ENCODE data around the gene CBX2. TPM values are rescaled to one million over a fixed set of nuclear protein-coding genes. Genes with fewer than 3 reads are reported as not detected.

Gene CBX2
- total RNA-seq, 1 donor from 2014 or later = 11.2 TPM

GRCh38 chr17:79821331-79822095 lies 43.6 kb downstream of the CBX2 start:
- peaks cover 10% of the 10 kb centered on the region for H3K4me1 Mint-ChIP-seq (ENCODE audit: low read depth)
- H3K36me3 Mint-ChIP-seq (ENCODE audit: low read depth) = no peaks in the 10 kb centered on the region
- intact Hi-C loops (cut with micrococcal nuclease) = no loop called here
- H3K4me3 Mint-ChIP-seq (ENCODE audit: low read depth) = no peak overlapping the region
- H3K9me3 Mint-ChIP-seq = no peaks in the 10 kb centered on the region
- peaks cover 55% of the 10 kb centered on the region for H3K27me3 Mint-ChIP-seq (ENCODE audit: low read depth)
- no peak overlapping the region for H3K27ac Mint-ChIP-seq
- DNase-seq (ENCODE audit: low spot score) = no peak

- H3K4me3 Mint-ChIP-seq (ENCODE audit: low read depth) = no peak overlapping the region
- DNase-seq (ENCODE audit: low spot score) = no peak
- H3K9me3 Mint-ChIP-seq = no peaks in the 10 kb centered on the region
- peaks cover 16% of the 10 kb centered on the region for H3K4me1 Mint-ChIP-seq (ENCODE audit: low read depth)
- H3K27ac Mint-ChIP-seq = no peak overlapping the region
- H3K27me3 Mint-ChIP-seq (ENCODE audit: low read depth) = peaks cover 44% of the 10 kb centered on the region
- H3K36me3 Mint-ChIP-seq (ENCODE audit: low read depth) = no peaks in the 10 kb centered on the region
- intact Hi-C loops (cut with micrococcal nuclease) = no loop called here
Measured at GRCh38 chr17:79822583-79823124, 44.7 kb downstream of the CBX2 start.

GRCh38 chr17:79824234-79824633 lies 46.3 kb downstream of the CBX2 start:
- Mint-ChIP-seq H3K4me1 (ENCODE audit: low read depth) (peaks cover 26% of the 10 kb centered on the region), H3K27ac (no peak overlapping the region), H3K36me3 (ENCODE audit: low read depth) (no peaks in the 10 kb centered on the region), H3K9me3 (no peaks in the 10 kb centered on the region), H3K4me3 (ENCODE audit: low read depth) (no peak overlapping the region), H3K27me3 (ENCODE audit: low read depth) (peaks cover 31% of the 10 kb centered on the region)
- intact Hi-C loops (cut with micrococcal nuclease) = no loop called here
- DNase-seq (ENCODE audit: low spot score) = no peak

GRCh38 chr17:79824893-79825579 lies 47.1 kb downstream of the CBX2 start:
- no peaks in the 10 kb centered on the region for H3K9me3 Mint-ChIP-seq
- no peak for DNase-seq (ENCODE audit: low spot score)
- H3K4me3 Mint-ChIP-seq (ENCODE audit: low read depth) = no peak overlapping the region
- intact Hi-C loops (cut with micrococcal nuclease) = no loop called here
- no peak overlapping the region for H3K27ac Mint-ChIP-seq
- no peaks in the 10 kb centered on the region for H3K36me3 Mint-ChIP-seq (ENCODE audit: low read depth)
- peaks cover 24% of the 10 kb centered on the region for H3K27me3 Mint-ChIP-seq (ENCODE audit: low read depth)
- H3K4me1 Mint-ChIP-seq (ENCODE audit: low read depth) = peaks cover 26% of the 10 kb centered on the region

- H3K9me3 Mint-ChIP-seq = no peaks in the 10 kb centered on the region
- no peak overlapping the region for H3K4me3 Mint-ChIP-seq (ENCODE audit: low read depth)
- H3K27me3 Mint-ChIP-seq (ENCODE audit: low read depth) = peaks cover 19% of the 10 kb centered on the region
- no peaks in the 10 kb centered on the region for H3K36me3 Mint-ChIP-seq (ENCODE audit: low read depth)
- peaks cover 26% of the 10 kb centered on the region for H3K4me1 Mint-ChIP-seq (ENCODE audit: low read depth)
- H3K27ac Mint-ChIP-seq = no peak overlapping the region
- DNase-seq (ENCODE audit: low spot score) = no peak
- intact Hi-C loops (cut with micrococcal nuclease) = no loop called here
Measured at GRCh38 chr17:79825580-79825921, 47.6 kb downstream of the CBX2 start.

- DNase-seq (ENCODE audit: low spot score) = no peak
- peaks cover 14% of the 10 kb centered on the region for H3K27me3 Mint-ChIP-seq (ENCODE audit: low read depth)
- H3K36me3 Mint-ChIP-seq (ENCODE audit: low read depth) = no peaks in the 10 kb centered on the region
- peaks cover 26% of the 10 kb centered on the region for H3K4me1 Mint-ChIP-seq (ENCODE audit: low read depth)
- H3K9me3 Mint-ChIP-seq = no peaks in the 10 kb centered on the region
- no peak overlapping the region for H3K27ac Mint-ChIP-seq
- intact Hi-C loops (cut with micrococcal nuclease) = no loop called here
- no peak overlapping the region for H3K4me3 Mint-ChIP-seq (ENCODE audit: low read depth)
Measured at GRCh38 chr17:79826204-79826680, 48.3 kb downstream of the CBX2 start.

- no peak overlapping the region for H3K4me3 Mint-ChIP-seq (ENCODE audit: low read depth)
- no peak overlapping the region for H3K27ac Mint-ChIP-seq
- intact Hi-C loops (cut with micrococcal nuclease) = no loop called here
- peaks cover 26% of the 10 kb centered on the region for H3K4me1 Mint-ChIP-seq (ENCODE audit: low read depth)
- DNase-seq (ENCODE audit: low spot score) = no peak
- peaks cover 13% of the 10 kb centered on the region for H3K27me3 Mint-ChIP-seq (ENCODE audit: low read depth)
- no peaks in the 10 kb centered on the region for H3K9me3 Mint-ChIP-seq
- no peaks in the 10 kb centered on the region for H3K36me3 Mint-ChIP-seq (ENCODE audit: low read depth)
Measured at GRCh38 chr17:79826841-79827578, 49.1 kb downstream of the CBX2 start.

GRCh38 chr17:79829004-79829403 lies 51.1 kb downstream of the CBX2 start:
- Mint-ChIP-seq H3K36me3 (ENCODE audit: low read depth) (peaks cover 8% of the 10 kb centered on the region), H3K27me3 (ENCODE audit: low read depth) (peaks cover 5% of the 10 kb centered on the region), H3K27ac (no peak overlapping the region), H3K9me3 (no peaks in the 10 kb centered on the region), H3K4me3 (ENCODE audit: low read depth) (no peak overlapping the region), H3K4me1 (ENCODE audit: low read depth) (peaks cover 30% of the 10 kb centered on the region)
- no peak for DNase-seq (ENCODE audit: low spot score)
- intact Hi-C loops (cut with micrococcal nuclease) = no loop called here

- H3K9me3 Mint-ChIP-seq = no peaks in the 10 kb centered on the region
- no peak for DNase-seq (ENCODE audit: low spot score)
- peaks cover 4% of the 10 kb centered on the region for H3K27me3 Mint-ChIP-seq (ENCODE audit: low read depth)
- intact Hi-C loops (cut with micrococcal nuclease) = no loop called here
- H3K36me3 Mint-ChIP-seq (ENCODE audit: low read depth) = peaks cover 10% of the 10 kb centered on the region
- no peak overlapping the region for H3K4me3 Mint-ChIP-seq (ENCODE audit: low read depth)
- H3K27ac Mint-ChIP-seq = no peak overlapping the region
- peaks cover 30% of the 10 kb centered on the region for H3K4me1 Mint-ChIP-seq (ENCODE audit: low read depth)
Measured at GRCh38 chr17:79829457-79829856, 51.5 kb downstream of the CBX2 start.

GRCh38 chr17:79830303-79830702 lies 52.4 kb downstream of the CBX2 start:
- intact Hi-C loops (cut with micrococcal nuclease) = no loop called here
- H3K4me1 Mint-ChIP-seq (ENCODE audit: low read depth) = peaks cover 32% of the 10 kb centered on the region
- H3K36me3 Mint-ChIP-seq (ENCODE audit: low read depth) = peaks cover 19% of the 10 kb centered on the region
- H3K27me3 Mint-ChIP-seq (ENCODE audit: low read depth) = peaks cover 2% of the 10 kb centered on the region
- no peak overlapping the region for H3K4me3 Mint-ChIP-seq (ENCODE audit: low read depth)
- H3K9me3 Mint-ChIP-seq = no peaks in the 10 kb centered on the region
- DNase-seq (ENCODE audit: low spot score) = no peak
- H3K27ac Mint-ChIP-seq = no peak overlapping the region

- intact Hi-C loops (cut with micrococcal nuclease) = no loop called here
- Mint-ChIP-seq H3K4me1 (ENCODE audit: low read depth) (peaks cover 29% of the 10 kb centered on the region), H3K4me3 (ENCODE audit: low read depth) (no peak overlapping the region), H3K36me3 (ENCODE audit: low read depth) (peaks cover 19% of the 10 kb centered on the region), H3K27ac (no peak overlapping the region), H3K9me3 (no peaks in the 10 kb centered on the region), H3K27me3 (ENCODE audit: low read depth) (peaks cover 2% of the 10 kb centered on the region)
- no peak for DNase-seq (ENCODE audit: low spot score)
Measured at GRCh38 chr17:79830763-79831264, 52.9 kb downstream of the CBX2 start.

- Mint-ChIP-seq H3K27me3 (ENCODE audit: low read depth) (peaks cover 2% of the 10 kb centered on the region), H3K4me1 (ENCODE audit: low read depth) (peaks cover 22% of the 10 kb centered on the region), H3K9me3 (no peaks in the 10 kb centered on the region), H3K27ac (no peak overlapping the region), H3K4me3 (ENCODE audit: low read depth) (no peak overlapping the region), H3K36me3 (ENCODE audit: low read depth) (peaks cover 19% of the 10 kb centered on the region)
- intact Hi-C loops (cut with micrococcal nuclease) = no loop called here
- no peak for DNase-seq (ENCODE audit: low spot score)
Measured at GRCh38 chr17:79831265-79832217, 53.6 kb downstream of the CBX2 start.

Measured in activated T-helper 2 cell treated with anti-CD3 and anti-CD28 coated beads, Interferon-gamma antibody, Interleukin-2, Interleukin-4, amounts not matched to agents 10 μg/mL and 5 μg/mL and 100 μg/mL, durations not matched to agents 14 hours and 24 hours and 36 hours (primary cell).